GM19043 (cell line): ENCODE data around the gene LPP.

Experiments
- ATAC-seq: cut with Tn5 transposase; IDR thresholded peaks from one replicate; pipeline ENCODE4 v1.9.1; 2021; ENCODE audit warnings: low read depth; ENCODE audit not compliant: unreplicated experiment

The LPP gene

GRCh38 chr3:188749010-188749617 lies 595.2 kb downstream of the LPP start:
- no peak for ATAC-seq

- no peak for ATAC-seq
Observed at GRCh38 chr3:188749830-188750229, 595.9 kb downstream of the LPP start.

GRCh38 chr3:188750617-188751016 lies 596.7 kb downstream of the LPP start:
- no peak for ATAC-seq

GRCh38 chr3:188752850-188753249 lies 598.9 kb downstream of the LPP start:
- no peak for ATAC-seq

GRCh38 chr3:188754267-188754666 lies 600.3 kb downstream of the LPP start:
- ATAC-seq, result no peak

- no peak for ATAC-seq
Observed at GRCh38 chr3:188756241-188756640, 602.3 kb downstream of the LPP start.

GRCh38 chr3:188759336-188760005 lies 605.5 kb downstream of the LPP start:
- no peak for ATAC-seq

GRCh38 chr3:188760408-188760807 lies 606.5 kb downstream of the LPP start:
- ATAC-seq, result no peak

- ATAC-seq, result no peak
Observed at GRCh38 chr3:188761439-188761838, 607.5 kb downstream of the LPP start.

GRCh38 chr3:188761964-188762363 lies 608.0 kb downstream of the LPP start:
- ATAC-seq, result no peak

GRCh38 chr3:188764609-188765008 lies 610.7 kb downstream of the LPP start:
- ATAC-seq, result no peak

GRCh38 chr3:188769831-188770230 lies 615.9 kb downstream of the LPP start:
- no peak for ATAC-seq

- no peak for ATAC-seq
Observed at GRCh38 chr3:188772886-188773285, 618.9 kb downstream of the LPP start.

- ATAC-seq, result no peak
Observed at GRCh38 chr3:188775412-188775811, 621.5 kb downstream of the LPP start.

- no peak for ATAC-seq
Observed at GRCh38 chr3:188776447-188776846, 622.5 kb downstream of the LPP start.

GRCh38 chr3:188778091-188778852 lies 624.3 kb downstream of the LPP start:
- no peak for ATAC-seq

GRCh38 chr3:188779281-188779980 lies 625.5 kb downstream of the LPP start:
- no peak for ATAC-seq

GRCh38 chr3:188780193-188781147 lies 626.5 kb downstream of the LPP start:
- ATAC-seq, result no peak

GRCh38 chr3:188782613-188783124 lies 628.7 kb downstream of the LPP start:
- ATAC-seq, result no peak

- ATAC-seq, result no peak
Observed at GRCh38 chr3:188786424-188786823, 632.5 kb downstream of the LPP start.
